Esophagus squamous epithelium (tissue), 4 donors: ENCODE data around the gene RP9.

Source experiments
- CTCF ChIP-seq, 6 experiments: fragments of 450-650 bp in 4 of 6; fragments of 200-600 bp in 2 of 6; sonication (generic) in 2 of 6; IDR thresholded peaks; one replicate each; pipeline ENCODE4 v1.5.1; 2016 to 2019; ENCODE audit warnings: antibody characterized with exemption in 6 of 6, mild to moderate bottlenecking in 4 of 6, moderate library complexity in 4 of 6
- POLR2A ChIP-seq, 4 donors: fragments of 450-650 bp; IDR thresholded peaks; one replicate each; pipeline ENCODE4 v1.6.1; 2017; ENCODE audit warnings: antibody characterized with exemption in 4 of 4, mild to moderate bottlenecking in 4 of 4, moderate library complexity in 3 of 4

GRCh38 chr7:33127085-33127484 lies 17.9 kb upstream of the RP9 start:
- TF ChIP-seq CTCF (IDR thresholded peaks at IDR 0.05) (no peak), POLR2A (IDR thresholded peaks at IDR 0.05) (no peak)
